Bronchial smooth muscle cell (primary cell): Measurements from ENCODE around the gene LILRA5. TPM values are rescaled to one million over a fixed set of nuclear protein-coding genes. Genes with fewer than 3 reads are reported as not detected.

Source experiments
- total RNA-seq: library from RNA; depleted of rRNA; stranded (reverse); fragments of >200 nt; gene quantifications from 2 replicates; pipeline ENCODE4 v1.2.1, GENCODE V29; 2014

LILRA5 gene
- total RNA-seq = not detected in 2 replicates

DNA sequence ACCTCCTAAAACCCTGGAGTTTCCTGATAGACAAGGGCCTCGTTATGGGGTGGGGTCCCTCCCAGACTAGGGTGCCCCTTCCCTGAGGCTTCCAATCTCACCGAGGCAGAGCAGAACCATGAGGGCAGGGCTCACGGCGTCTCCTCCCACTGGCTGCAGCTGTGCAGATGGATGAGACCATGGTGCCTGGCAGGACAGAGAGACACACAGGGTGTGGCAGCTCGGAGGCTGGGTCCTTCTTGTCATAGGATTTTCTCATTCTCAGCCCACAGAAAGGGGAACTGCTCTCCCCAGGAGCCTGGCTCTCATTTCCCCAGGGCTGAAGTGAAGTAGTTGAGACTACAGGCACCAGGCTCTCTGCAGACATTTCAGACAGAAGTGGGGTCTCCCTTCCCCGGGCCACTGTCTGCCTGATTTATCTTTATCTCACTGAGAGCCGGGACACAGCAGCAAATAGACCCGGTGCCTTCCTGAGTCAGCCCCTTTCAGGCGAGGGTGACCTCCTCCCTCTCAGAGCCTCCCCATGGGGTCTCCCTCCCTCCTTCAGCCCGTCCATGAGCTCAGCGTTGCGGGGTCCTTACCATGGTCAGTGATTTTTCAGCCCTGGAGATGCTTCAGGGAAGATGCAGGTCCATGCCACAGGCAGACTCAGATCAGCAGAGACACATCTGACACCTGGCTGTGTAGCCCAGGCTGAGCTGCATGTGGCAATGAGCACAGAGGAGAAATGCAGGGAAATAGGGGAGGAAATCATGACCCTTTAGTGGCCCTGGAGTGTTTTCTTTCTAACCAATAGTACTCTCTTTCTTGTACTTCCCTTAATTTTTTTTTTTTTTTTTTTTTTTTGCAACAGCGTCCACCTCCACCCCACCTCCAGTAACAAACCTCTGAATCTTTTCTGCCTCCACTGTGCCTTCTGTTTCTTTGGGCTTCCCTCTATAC lies at the start of gene LILRA5:
Gene LILRA5 (minus strand): TSS at position 731 of the 942 bp plus-strand sequence. CDS start 147 bp downstream, at position 584.

DNA sequence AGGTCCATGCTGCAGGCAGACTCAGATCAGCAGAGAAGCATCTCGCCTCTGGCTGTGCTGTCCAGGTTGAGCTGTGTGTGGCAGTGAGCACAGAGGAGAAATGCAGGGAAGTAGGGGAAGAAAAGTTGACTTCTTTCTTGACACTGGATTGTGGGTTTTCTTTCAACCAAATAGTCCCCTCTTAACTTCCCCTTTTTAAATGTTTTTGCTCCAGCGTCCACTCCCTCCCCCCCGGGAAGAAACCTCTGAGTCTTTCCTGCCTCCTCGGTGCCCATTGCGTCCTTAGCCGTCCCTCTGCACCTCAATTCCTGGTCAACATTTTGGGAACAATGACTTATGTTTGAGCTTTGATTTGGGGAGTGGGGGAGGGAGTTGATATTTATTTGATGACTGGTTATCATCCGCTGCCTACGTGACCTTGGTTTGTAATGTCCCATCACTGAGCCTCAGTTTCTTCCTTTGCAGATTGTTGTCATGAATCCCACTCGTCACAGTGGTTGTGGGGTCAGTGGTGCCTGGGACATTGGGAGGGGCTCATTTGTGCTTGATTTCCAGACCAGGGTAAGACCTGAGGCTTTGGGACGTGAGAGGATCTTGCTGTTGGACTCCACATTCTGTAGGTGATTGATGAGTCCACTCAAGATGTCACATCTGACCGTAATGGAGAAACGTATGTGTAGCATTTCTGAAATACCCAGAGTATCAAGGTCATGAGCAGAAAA lies 31.8 kb downstream of the LILRA5 start, which contains the start of gene LILRB2:
Gene LILRB2 (minus strand): TSS at position 104 of the 722 bp plus-strand sequence. CDS start 614 bp downstream, outside the sequence.

GRCh38 chr19:54257116-54257480 lies 55.9 kb downstream of the LILRA5 start, which contains the start of gene LILRB5:
Gene LILRB5, minus strand, starts transcription at chr19:54257273. Its CDS starts 80 bp downstream, at chr19:54257193.

Other genes starting within 250 kb of the LILRA5 start
- gene VSTM1, start 249.3 kb downstream of the LILRA5 start, total RNA-seq = not detected in 2 replicates
- not detected in 2 replicates for gene TARM1, start 231.8 kb downstream of the LILRA5 start, total RNA-seq
- gene OSCAR, start 212.4 kb downstream of the LILRA5 start, total RNA-seq = under 0.01 TPM in 1 of 2 replicates, not detected in the other
- 15.8 and 21.4 TPM in 2 replicates for gene NDUFA3, start 210.3 kb downstream of the LILRA5 start, total RNA-seq
- gene TFPT, start 197.5 kb downstream of the LILRA5 start, total RNA-seq = 16.7 and 21.9 TPM in 2 replicates
- gene PRPF31, start 197.4 kb downstream of the LILRA5 start, total RNA-seq = 57.2 and 61.6 TPM in 2 replicates
- 6.9 and 10.6 TPM in 2 replicates for gene CNOT3, start 175.4 kb downstream of the LILRA5 start, total RNA-seq
- 4.6 and 6.1 TPM in 2 replicates for gene LENG1, start 153.4 kb downstream of the LILRA5 start, total RNA-seq
- gene TMC4, start 140.0 kb downstream of the LILRA5 start, total RNA-seq = 0.43 and 1.1 TPM in 2 replicates
- gene MBOAT7, start 123.6 kb downstream of the LILRA5 start, total RNA-seq = 12.4 and 32.9 TPM in 2 replicates
- gene TSEN34, start 121.9 kb downstream of the LILRA5 start, total RNA-seq = 26.7 and 55.8 TPM in 2 replicates
- gene RPS9, start 112.3 kb downstream of the LILRA5 start, total RNA-seq = 1,382 and 2,467 TPM in 2 replicates
- gene LILRB3, start 90.2 kb downstream of the LILRA5 start, total RNA-seq = not detected in 2 replicates
- gene LILRA6, start 70.4 kb downstream of the LILRA5 start, total RNA-seq = not detected in 2 replicates
- not detected in 2 replicates for gene LILRB5, start 55.9 kb downstream of the LILRA5 start, total RNA-seq
- not detected in 2 replicates for gene LILRB2, start 32.1 kb downstream of the LILRA5 start, total RNA-seq
- not detected in 2 replicates for gene LILRA4, start 26.0 kb upstream of the LILRA5 start, total RNA-seq
- not detected in 2 replicates for gene LAIR1, start 51.8 kb upstream of the LILRA5 start, total RNA-seq
- under 0.01 TPM in 1 of 2 replicates, not detected in the other for gene TTYH1, start 102.3 kb upstream of the LILRA5 start, total RNA-seq
- gene LENG8, start 136.0 kb upstream of the LILRA5 start, total RNA-seq = 34.0 and 49.5 TPM in 2 replicates
- gene LENG9, start 150.6 kb upstream of the LILRA5 start, total RNA-seq = 9.3 and 9.8 TPM in 2 replicates
- gene CDC42EP5, start 160.1 kb upstream of the LILRA5 start, total RNA-seq = 9.1 and 27.6 TPM in 2 replicates
- not detected in 2 replicates for gene LAIR2, start 189.7 kb upstream of the LILRA5 start, total RNA-seq